Type B pancreatic cell (in vitro differentiated cells): ENCODE results near the gene TMEM114. TPM values are rescaled to one million over a fixed set of nuclear protein-coding genes. Genes with fewer than 3 reads are reported as not detected.

Experiments used
- DNase-seq: peaks from one replicate; pipeline ENCODE4 v3.0.0; 2021; ENCODE audit warnings: mixed read lengths; ENCODE audit not compliant: unreplicated experiment; ENCODE audit errors: extremely low spot score
- H3K27ac Mint-ChIP-seq: 2 replicates; pipeline ENCODE4 v1.8.0; 2021; ENCODE audit warnings: mild to moderate bottlenecking, mixed read lengths
- H3K27me3 Mint-ChIP-seq: 2 replicates; pipeline ENCODE4 v1.8.0; 2021; ENCODE audit warnings: mixed read lengths
- H3K36me3 Mint-ChIP-seq: 2 replicates; pipeline ENCODE4 v1.8.0; 2021; ENCODE audit warnings: mixed read lengths
- H3K4me1 Mint-ChIP-seq: one replicate; pipeline ENCODE4 v1.8.0; 2021; ENCODE audit warnings: mixed read lengths; ENCODE audit not compliant: unreplicated experiment
- H3K4me3 Mint-ChIP-seq: 2 replicates; pipeline ENCODE4 v1.8.0; 2021; ENCODE audit warnings: mild to moderate bottlenecking, mixed read lengths
- H3K9me3 Mint-ChIP-seq: 2 replicates; pipeline ENCODE4 v1.8.0; 2021; ENCODE audit warnings: mixed read lengths
- total RNA-seq: library from RNA; stranded (reverse); gene quantifications from 2 replicates; pipeline ENCODE4 v1.2.1, GENCODE V29; 2021; ENCODE audit warnings: low replicate concordance
- TF ChIP-seq, protein P1 (sequence below): fragments of 200-600 bp; sonication (generic); conservative IDR thresholded peaks from 2 replicates; pipeline ENCODE4 v1.5.0; 2021; ENCODE audit warnings: antibody characterized with exemption, mild to moderate bottlenecking

Gene TMEM114
- total RNA-seq, 1 donor from 2014 or later: not detected

- Mint-ChIP-seq H3K9me3 (no peaks in the 10 kb centered on the region), H3K27me3 (peaks cover 29% of the 10 kb centered on the region), H3K36me3 (no peaks in the 10 kb centered on the region), H3K27ac (no peak overlapping the region), H3K4me3 (no peak overlapping the region), H3K4me1 (no peaks in the 10 kb centered on the region)
- no peak for DNase-seq
- TF ChIP-seq, protein P1, sequence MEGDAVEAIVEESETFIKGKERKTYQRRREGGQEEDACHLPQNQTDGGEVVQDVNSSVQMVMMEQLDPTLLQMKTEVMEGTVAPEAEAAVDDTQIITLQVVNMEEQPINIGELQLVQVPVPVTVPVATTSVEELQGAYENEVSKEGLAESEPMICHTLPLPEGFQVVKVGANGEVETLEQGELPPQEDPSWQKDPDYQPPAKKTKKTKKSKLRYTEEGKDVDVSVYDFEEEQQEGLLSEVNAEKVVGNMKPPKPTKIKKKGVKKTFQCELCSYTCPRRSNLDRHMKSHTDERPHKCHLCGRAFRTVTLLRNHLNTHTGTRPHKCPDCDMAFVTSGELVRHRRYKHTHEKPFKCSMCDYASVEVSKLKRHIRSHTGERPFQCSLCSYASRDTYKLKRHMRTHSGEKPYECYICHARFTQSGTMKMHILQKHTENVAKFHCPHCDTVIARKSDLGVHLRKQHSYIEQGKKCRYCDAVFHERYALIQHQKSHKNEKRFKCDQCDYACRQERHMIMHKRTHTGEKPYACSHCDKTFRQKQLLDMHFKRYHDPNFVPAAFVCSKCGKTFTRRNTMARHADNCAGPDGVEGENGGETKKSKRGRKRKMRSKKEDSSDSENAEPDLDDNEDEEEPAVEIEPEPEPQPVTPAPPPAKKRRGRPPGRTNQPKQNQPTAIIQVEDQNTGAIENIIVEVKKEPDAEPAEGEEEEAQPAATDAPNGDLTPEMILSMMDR: no peak
These were observed 47.1 kb downstream of the TMEM114 start for GRCh38 chr16:8543258-8543657.

GRCh38 chr16:8542393-8542792 is 47.9 kb downstream of the TMEM114 start:
- TF ChIP-seq, protein P1: no peak
- no peak for DNase-seq
- Mint-ChIP-seq H3K4me3 (no peak overlapping the region), H3K27me3 (peaks cover 29% of the 10 kb centered on the region), H3K9me3 (no peaks in the 10 kb centered on the region), H3K27ac (no peak overlapping the region), H3K36me3 (no peaks in the 10 kb centered on the region), H3K4me1 (no peaks in the 10 kb centered on the region)

DNA sequence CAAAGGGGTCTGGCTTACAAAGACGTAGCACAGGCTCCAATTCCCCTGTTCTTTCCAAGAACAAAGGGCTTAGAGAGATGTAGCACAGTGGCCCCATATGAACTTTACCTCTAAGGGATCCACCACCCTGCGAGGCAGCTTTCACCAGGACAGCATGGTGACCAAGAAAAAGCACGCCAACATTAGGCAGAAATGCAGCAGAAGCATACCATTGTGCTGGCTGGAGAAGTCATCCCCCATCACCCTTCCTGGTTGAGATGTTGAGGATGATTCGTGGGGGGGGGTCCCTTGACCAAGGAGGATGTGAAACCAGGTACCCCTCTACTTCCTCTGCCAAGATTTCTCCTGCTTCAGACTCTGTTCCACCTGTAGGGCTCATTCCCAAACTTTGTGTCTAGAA is 48.4 kb downstream of the TMEM114 start:
- H3K9me3 Mint-ChIP-seq: no peaks in the 10 kb centered on the region
- no peak overlapping the region for H3K27ac Mint-ChIP-seq
- H3K4me3 Mint-ChIP-seq: no peak overlapping the region
- peaks cover 27% of the 10 kb centered on the region for H3K27me3 Mint-ChIP-seq
- no peak for DNase-seq
- H3K4me1 Mint-ChIP-seq: no peaks in the 10 kb centered on the region
- TF ChIP-seq, protein P1: no peak
- no peaks in the 10 kb centered on the region for H3K36me3 Mint-ChIP-seq

DNA sequence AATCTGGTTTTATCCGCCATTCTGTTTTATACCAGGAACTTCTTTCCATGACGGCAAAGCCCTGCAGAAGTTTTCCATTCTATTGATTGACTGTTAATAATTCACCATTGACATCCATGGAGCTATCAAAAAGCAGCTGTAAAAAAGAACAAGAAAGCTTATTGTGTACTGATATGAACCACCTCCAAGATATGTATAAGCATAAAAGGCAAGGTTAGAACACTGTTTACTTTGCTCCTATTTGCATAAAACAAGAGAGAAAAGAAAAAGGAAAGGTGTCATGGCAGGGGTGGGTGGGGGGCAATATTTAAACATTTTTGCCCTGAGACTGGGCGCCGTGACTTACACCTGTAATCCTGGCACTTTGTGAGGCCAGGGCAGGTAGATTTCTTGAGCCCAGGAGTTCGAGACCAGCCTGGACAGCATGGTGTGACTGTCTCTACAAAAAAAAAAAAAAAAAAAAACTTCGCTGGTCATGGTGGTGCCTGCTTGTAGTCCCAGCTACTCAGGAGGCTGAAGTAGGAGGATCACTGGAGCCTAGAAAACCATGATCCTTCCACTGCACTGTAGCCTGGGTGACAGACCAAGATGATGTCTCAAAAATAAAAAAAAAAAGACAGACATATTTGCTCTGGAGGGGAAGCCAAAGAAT is 52.5 kb downstream of the TMEM114 start:
- no peaks in the 10 kb centered on the region for H3K9me3 Mint-ChIP-seq

DNA sequence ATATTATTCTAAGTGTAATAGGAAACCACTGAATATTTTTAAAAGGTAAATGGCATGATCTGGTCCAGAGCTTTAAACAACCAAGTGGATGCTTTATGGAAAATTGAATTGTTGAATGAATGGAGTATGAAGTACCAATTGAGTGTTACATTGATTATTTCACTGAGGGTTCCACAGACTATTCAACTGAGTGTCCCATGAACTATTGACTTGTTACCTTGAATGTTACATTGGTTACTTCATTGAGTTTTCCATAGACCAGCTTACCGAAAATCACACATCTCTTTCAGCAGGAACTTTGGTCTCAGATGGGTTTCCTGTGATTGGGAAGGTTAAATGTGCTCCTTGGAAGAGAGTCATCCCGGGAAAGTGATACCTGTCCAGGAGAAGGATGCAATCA is 56.8 kb downstream of the TMEM114 start:
- Mint-ChIP-seq H3K27me3 (peaks cover 13% of the 10 kb centered on the region), H3K9me3 (no peaks in the 10 kb centered on the region), H3K36me3 (no peaks in the 10 kb centered on the region), H3K4me1 (no peaks in the 10 kb centered on the region), H3K27ac (no peak overlapping the region), H3K4me3 (no peak overlapping the region)
- TF ChIP-seq, protein P1: no peak
- DNase-seq: no peak

More for the DNA sequence above, 52.5 kb downstream of the TMEM114 start:
- H3K27ac Mint-ChIP-seq: no peak overlapping the region
- H3K36me3 Mint-ChIP-seq: no peaks in the 10 kb centered on the region
- no peak overlapping the region for H3K4me3 Mint-ChIP-seq
- no peaks in the 10 kb centered on the region for H3K4me1 Mint-ChIP-seq
- TF ChIP-seq, protein P1: no peak
- DNase-seq: no peak
- peaks cover 14% of the 10 kb centered on the region for H3K27me3 Mint-ChIP-seq
